PC-3 (cell line): ENCODE data around the gene CA10. TPM values are rescaled to one million over a fixed set of nuclear protein-coding genes. Genes with fewer than 3 reads are reported as not detected.

Experiments used
- ATAC-seq: fragments of 200-7000 bp; cut with Tn5 transposase; 2 replicates; pipeline ENCODE4 v1.9.1; 2020; ENCODE audit warnings: mild to moderate bottlenecking, moderate library complexity
- BruUV-seq: library from RNA; stranded (reverse); fragments of 400-500 nt; replicated peaks from 2 replicates; lab custom pipeline; 2021; lab: Mats Ljungman, UMichigan
- CTCF ChIA-PET: fragments of 300-600 bp; sonication (Branson Sonifier 250); formaldehyde crosslinking; loops from one replicate; lab custom pipeline; 2022; ENCODE audit warnings: antibody characterized with exemption; lab: Charles Lee
- POLR2A ChIA-PET: fragments of 300-600 bp; sonication (Branson Sonifier 250); formaldehyde crosslinking; loops from one replicate; lab custom pipeline; 2022; ENCODE audit warnings: antibody characterized with exemption; ENCODE audit not compliant: unreplicated experiment; lab: Charles Lee
- DNase-seq: peaks from one replicate; pipeline ENCODE4 v3.0.0-alpha.2; 2015
- H2AFZ ChIP-seq: fragments of 300-600 bp; sonication (generic); 2 replicates; pipeline ENCODE4 v1.6.0; 2016; ENCODE audit warnings: antibody characterized with exemption, low read length
- H3F3A ChIP-seq: fragments of 300-600 bp; sonication (generic); one replicate; pipeline ENCODE4 v1.6.0; 2017; ENCODE audit warnings: antibody characterized with exemption, low read length, control low read depth, mild to moderate bottlenecking; ENCODE audit not compliant: unreplicated experiment
- H3K27ac ChIP-seq: fragments of 300-600 bp; sonication (generic); 2 replicates; pipeline ENCODE4 v1.5.1; 2016; ENCODE audit warnings: mild to moderate bottlenecking, low read length
- H3K27me3 ChIP-seq: fragments of 300-600 bp; sonication (generic); 2 replicates; pipeline ENCODE4 v1.6.1; 2016; ENCODE audit warnings: low read length, mixed read lengths
- H3K36me3 ChIP-seq: fragments of 300-600 bp; sonication (generic); 2 replicates; pipeline ENCODE4 v1.6.1; 2016; ENCODE audit warnings: low read depth, mixed run types, low read length, mixed read lengths
- H3K4me1 ChIP-seq: fragments of 300-600 bp; sonication (generic); 2 replicates; pipeline ENCODE4 v1.5.1; 2016; ENCODE audit warnings: low read length; ENCODE audit not compliant: insufficient read depth
- H3K4me2 ChIP-seq: fragments of 300-600 bp; sonication (generic); 2 replicates; pipeline ENCODE4 v1.6.0; 2016; ENCODE audit warnings: low read length
- H3K4me3 ChIP-seq: fragments of 300-600 bp; sonication (generic); 2 replicates; pipeline ENCODE4 v1.5.1; 2016; ENCODE audit warnings: mild to moderate bottlenecking, low read length, mixed read lengths
- H3K79me2 ChIP-seq: fragments of 300-600 bp; sonication (generic); 2 replicates; pipeline ENCODE4 v1.6.1; 2017; ENCODE audit warnings: low read length, mixed read lengths
- H3K9ac ChIP-seq: fragments of 300-600 bp; sonication (generic); 2 replicates; pipeline ENCODE4 v1.6.0; 2016; ENCODE audit warnings: mild to moderate bottlenecking, low read length
- H3K9me2 ChIP-seq: fragments of 300-600 bp; sonication (generic); replicated peaks from 2 replicates; pipeline ENCODE4 v1.6.1; 2016; ENCODE audit warnings: mixed run types, low read length, mixed read lengths
- H3K9me3 ChIP-seq: fragments of 300-600 bp; sonication (generic); 2 replicates; pipeline ENCODE4 v1.6.1; 2016; ENCODE audit warnings: low read length, mixed read lengths
- H4K20me1 ChIP-seq: fragments of 300-600 bp; sonication (generic); 2 replicates; pipeline ENCODE4 v1.6.1; 2016; ENCODE audit warnings: low read length, mixed read lengths
- CTCF ChIP-seq: fragments of 300-600 bp; sonication (generic); conservative IDR thresholded peaks from 2 replicates; pipeline ENCODE4 v1.5.1; 2017; ENCODE audit warnings: antibody characterized with exemption, low read depth, mild to moderate bottlenecking, low read length
- EZH2 ChIP-seq: fragments of 300-600 bp; sonication (generic); IDR thresholded peaks from one replicate; pipeline ENCODE4 v1.6.1; 2017; ENCODE audit warnings: antibody characterized with exemption, mild to moderate bottlenecking, low read length; ENCODE audit not compliant: unreplicated experiment
- EZH2phosphoT487 ChIP-seq: fragments of 300-600 bp; sonication (generic); IDR thresholded peaks from 2 replicates; pipeline ENCODE4 v1.6.1; 2018; ENCODE audit warnings: mild to moderate bottlenecking, antibody characterized with exemption, low read length, borderline replicate concordance
- intact Hi-C: fragments of 100-400 bp; cut with micrococcal nuclease; formaldehyde crosslinking; loops from 2 replicates; pipeline ENCODE4 v1.9.0; 2023
- total RNA-seq: library from RNA; depleted of rRNA; stranded (reverse); fragments of >200 nt; gene quantifications from 2 replicates; pipeline ENCODE4 v1.2.3, GENCODE V29; 2014

The CA10 gene
- total RNA-seq, 1 experiment from 2014 or later = not detected

DNA sequence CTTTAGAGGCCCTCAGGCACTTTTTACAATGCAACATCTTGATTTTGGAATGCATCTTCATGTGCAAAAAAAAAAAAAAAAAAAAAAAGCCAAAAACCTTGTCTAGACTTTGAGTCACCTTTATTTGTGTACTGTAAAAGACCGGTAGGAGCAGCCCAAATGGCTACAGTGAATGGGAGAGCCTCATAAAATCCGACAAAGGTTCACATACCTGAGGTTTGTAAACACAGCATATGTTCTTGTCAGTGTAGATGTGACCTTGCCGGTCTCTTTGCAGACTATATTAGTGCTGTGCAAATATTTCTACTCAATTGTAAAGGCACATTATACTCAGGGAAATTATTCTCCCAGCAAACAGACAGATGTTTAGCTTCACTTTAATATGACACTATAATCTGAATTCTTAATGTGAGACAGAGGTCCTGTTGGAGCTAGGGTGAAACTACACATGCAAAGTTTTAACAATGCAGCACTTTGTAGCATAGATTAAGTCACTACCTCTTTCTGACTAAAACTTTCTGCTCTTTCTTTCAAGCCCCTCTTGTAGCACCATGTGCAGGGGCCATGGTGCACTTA, 211.3 kb downstream of the CA10 start:
- Histone ChIP-seq H3K9ac (no peak overlapping the region), H3K4me3 (no peak overlapping the region), H2AFZ (no peak overlapping the region), H3K79me2 (no peaks in the 10 kb centered on the region), H3K36me3 (no peaks in the 10 kb centered on the region), H3K4me1 (peaks cover 12% of the 10 kb centered on the region), H3K9me3 (no peaks in the 10 kb centered on the region; the same call in 1 of the 2 replicates), H3K9me2 (no peaks in the 10 kb centered on the region), H3F3A (no peaks in the 10 kb centered on the region), H3K27me3 (no peaks in the 10 kb centered on the region), H3K27ac (no peak overlapping the region), H3K4me2 (no peak overlapping the region), H4K20me1 (no peaks in the 10 kb centered on the region)
- TF ChIP-seq CTCF = no peak
- TF ChIP-seq EZH2phosphoT487 = no peak
- TF ChIP-seq EZH2 = no peak
- BruUV-seq = no TSS peak
- intact Hi-C loops = no loop called here
- DNase-seq (peak; percentile 69), ATAC-seq (no peak)
- ChIA-PET POLR2A (no interaction called here), CTCF (no interaction called here)

DNA sequence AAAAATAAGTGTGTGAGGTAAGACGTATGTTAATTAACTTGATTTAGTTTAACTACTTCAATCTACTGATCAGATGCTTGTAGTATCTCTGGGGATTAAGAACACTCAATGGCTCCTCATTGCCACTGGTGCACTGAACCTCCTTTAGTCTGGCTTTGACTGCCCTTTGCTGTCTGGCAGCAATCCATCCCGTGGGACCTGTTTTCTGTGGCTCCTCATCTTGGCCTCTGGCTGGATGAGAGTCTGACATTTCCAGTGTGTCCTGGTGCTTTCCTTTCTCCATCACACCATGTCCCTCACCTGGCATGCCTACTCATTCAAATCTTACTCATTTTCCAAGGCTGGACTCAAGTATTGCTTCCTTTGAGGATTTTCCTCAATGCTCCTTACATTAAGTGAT, 212.2 kb downstream of the CA10 start:
- no peak for ATAC-seq
- Histone ChIP-seq H3K4me1 (peaks cover 12% of the 10 kb centered on the region), H3K79me2 (no peaks in the 10 kb centered on the region), H3K36me3 (no peaks in the 10 kb centered on the region), H3K9ac (no peak overlapping the region), H3K27me3 (no peaks in the 10 kb centered on the region), H3K9me2 (no peaks in the 10 kb centered on the region), H2AFZ (no peak overlapping the region), H3F3A (no peaks in the 10 kb centered on the region), H3K4me2 (no peak overlapping the region), H3K9me3 (peaks cover 5% of the 10 kb centered on the region; the same call in 1 of the 2 replicates), H4K20me1 (no peaks in the 10 kb centered on the region), H3K27ac (no peak overlapping the region), H3K4me3 (no peak overlapping the region)
- no peak for DNase-seq
- POLR2A ChIA-PET = no interaction called here
- no peak for TF ChIP-seq EZH2phosphoT487
- TF ChIP-seq CTCF = no peak
- TF ChIP-seq EZH2 = no peak
- BruUV-seq = no TSS peak
- CTCF ChIA-PET = no interaction called here
- intact Hi-C loops = no loop called here

- intact Hi-C loops = no loop called here
Observed at GRCh38 chr17:51941272-51941671, 217.2 kb downstream of the CA10 start.

More at GRCh38 chr17:51941272-51941671, 217.2 kb downstream of the CA10 start:
- Histone ChIP-seq H3F3A (no peaks in the 10 kb centered on the region), H3K36me3 (no peaks in the 10 kb centered on the region), H3K4me3 (no peak overlapping the region), H3K9me2 (no peaks in the 10 kb centered on the region), H2AFZ (no peak overlapping the region), H3K27me3 (no peaks in the 10 kb centered on the region), H4K20me1 (no peaks in the 10 kb centered on the region), H3K4me2 (no peak overlapping the region), H3K4me1 (no peaks in the 10 kb centered on the region), H3K79me2 (no peaks in the 10 kb centered on the region), H3K9me3 (peaks cover 12% of the 10 kb centered on the region), H3K9ac (no peak overlapping the region), H3K27ac (no peak overlapping the region)
- POLR2A ChIA-PET = no interaction called here
- CTCF ChIA-PET = no interaction called here
- no peak for ATAC-seq
- no TSS peak for BruUV-seq
- DNase-seq = peak; percentile 7
- no peak for TF ChIP-seq EZH2phosphoT487
- no peak for TF ChIP-seq EZH2
- TF ChIP-seq CTCF = no peak
